HG03135 (cell line): ENCODE data around the gene CDHR1.
"Not testable (repeated sequence)": the region's sequence is repeated elsewhere in the genome, so short reads cannot be mapped to it uniquely, and the experiment has no call there.

Source experiments
- ATAC-seq: cut with Tn5 transposase; IDR thresholded peaks from one replicate; pipeline ENCODE4 v1.9.1; 2021; ENCODE audit warnings: mild to moderate bottlenecking, moderate library complexity; ENCODE audit not compliant: unreplicated experiment

CDHR1 gene

GRCh38 chr10:84172467-84173356 is 21.6 kb upstream of the CDHR1 start:
- ATAC-seq = peak; percentile 49

- no peak for ATAC-seq
Observed at GRCh38 chr10:84173501-84173929, 20.8 kb upstream of the CDHR1 start, which contains the start of gene GPR15LG. TSS of gene GPR15LG (plus strand) at chr10:84173801. CDS start at chr10:84173852, 51 bp downstream.

GRCh38 chr10:84175436-84175835 is 18.9 kb upstream of the CDHR1 start:
- ATAC-seq = no peak

GRCh38 chr10:84176351-84176750 is 18.0 kb upstream of the CDHR1 start:
- ATAC-seq = no peak

- no peak for ATAC-seq
Observed at GRCh38 chr10:84176836-84177474, 17.4 kb upstream of the CDHR1 start.

GRCh38 chr10:84177541-84178141 is 16.7 kb upstream of the CDHR1 start:
- ATAC-seq = peak; percentile 32

GRCh38 chr10:84178160-84178609 is 16.2 kb upstream of the CDHR1 start:
- ATAC-seq = no peak

GRCh38 chr10:84179059-84179710 is 15.2 kb upstream of the CDHR1 start:
- peak; percentile 84 for ATAC-seq

GRCh38 chr10:84180386-84180785 is 14.0 kb upstream of the CDHR1 start:
- ATAC-seq = not testable (repeated sequence)

- ATAC-seq = no peak
Observed at GRCh38 chr10:84181631-84182030, 12.7 kb upstream of the CDHR1 start.

GRCh38 chr10:84184517-84184916 is 9.8 kb upstream of the CDHR1 start:
- no peak for ATAC-seq

- no peak for ATAC-seq
Observed at GRCh38 chr10:84185526-84186175, 8.7 kb upstream of the CDHR1 start.

- ATAC-seq = no peak
Observed at GRCh38 chr10:84188815-84189214, 5.5 kb upstream of the CDHR1 start.

- ATAC-seq = no peak
Observed at GRCh38 chr10:84190621-84191020, 3.7 kb upstream of the CDHR1 start.

- ATAC-seq = no peak
Observed at GRCh38 chr10:84191106-84191505, 3.2 kb upstream of the CDHR1 start.

- no peak for ATAC-seq
Observed at GRCh38 chr10:84193327-84193726, 1.0 kb upstream of the CDHR1 start.

GRCh38 chr10:84193846-84194423 is 402 bp upstream of the CDHR1 start:
- ATAC-seq = no peak

- ATAC-seq = no peak
Observed at GRCh38 chr10:84195044-84195830, 900 bp downstream of the CDHR1 start.

GRCh38 chr10:84196083-84196482 is 1.7 kb downstream of the CDHR1 start:
- no peak for ATAC-seq
